ENCODE measurements around the gene UBE2U.
"Not testable (repeated sequence)": the region's sequence is repeated elsewhere in the genome, so short reads cannot be mapped to it uniquely, and the experiment has no call there.

Gene UBE2U

DNA sequence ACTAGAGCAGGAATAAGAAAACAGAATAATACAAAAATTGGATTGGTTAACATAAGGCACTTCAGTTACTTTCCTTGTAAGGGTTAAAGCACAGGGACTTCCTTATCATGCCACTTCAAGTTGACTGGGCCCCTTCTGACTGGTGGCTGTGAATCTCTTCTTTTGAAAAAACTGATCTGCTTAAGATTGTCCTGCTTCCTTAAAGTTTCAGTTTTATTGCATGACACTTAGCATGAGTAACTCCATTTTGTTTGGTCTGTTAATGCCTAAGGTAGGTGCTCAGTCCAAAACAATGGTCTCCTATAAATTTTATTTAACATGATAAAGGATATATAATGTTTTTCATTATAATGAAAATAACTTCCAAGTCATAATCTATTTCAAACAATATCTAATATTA, 37.6 kb downstream of the UBE2U start:
- DNase-seq = no peak

DNA sequence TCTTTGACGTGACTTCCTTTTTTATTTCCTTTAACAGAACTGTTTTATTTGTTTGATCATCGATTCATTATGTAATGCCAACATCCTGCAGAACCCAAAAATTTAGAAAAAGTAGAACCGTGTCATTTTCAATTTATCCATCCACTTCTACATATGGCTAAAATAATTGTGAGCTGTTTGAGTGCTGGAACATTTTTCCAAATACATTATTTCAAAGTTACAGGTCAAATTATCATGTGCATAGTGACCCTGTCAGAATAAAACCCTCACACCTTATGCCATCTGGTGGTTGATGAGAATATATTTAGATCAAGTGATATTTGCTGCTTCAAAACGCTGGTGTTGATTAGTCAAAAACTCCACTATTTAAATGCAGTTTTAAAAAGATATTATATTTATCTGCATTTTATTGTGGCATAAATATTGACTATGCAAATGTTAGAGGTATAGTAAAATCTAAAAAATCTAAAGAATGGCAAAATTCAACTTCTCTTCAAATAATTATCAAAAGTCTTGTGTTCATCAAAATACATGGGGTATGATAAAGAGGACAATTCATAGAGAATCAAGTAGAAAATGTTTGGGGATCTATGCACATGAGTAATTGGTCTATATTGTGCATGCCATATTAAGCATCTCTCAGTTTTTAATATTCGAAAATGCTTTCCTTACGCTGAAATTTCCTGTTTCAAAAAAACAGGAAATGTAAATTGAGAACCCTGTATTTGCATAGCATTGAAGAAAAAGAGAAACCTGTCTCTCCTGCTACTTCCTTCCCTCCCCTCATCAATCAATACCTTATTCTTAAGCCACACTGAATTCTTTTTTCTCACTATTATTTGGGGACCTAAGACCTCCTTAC, 39.7 kb downstream of the UBE2U start:
- DNase-seq = no peak

DNA sequence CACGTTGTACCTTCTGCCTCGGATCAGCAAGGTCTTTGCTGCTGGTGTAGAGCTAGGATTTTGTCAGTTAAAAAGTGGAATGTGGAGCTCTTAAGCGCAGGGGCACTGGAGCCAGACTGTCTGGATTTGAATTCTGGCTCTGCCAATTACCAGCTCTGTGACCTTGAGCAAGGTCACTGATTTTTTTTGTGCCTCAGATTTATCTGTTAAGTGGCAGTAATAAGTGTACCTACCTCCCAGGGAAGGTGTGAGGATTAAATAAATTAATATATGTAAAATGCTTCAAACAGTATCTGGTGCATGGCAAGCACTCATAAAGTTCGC, 40.3 kb downstream of the UBE2U start:
- DNase-seq = no peak

DNA sequence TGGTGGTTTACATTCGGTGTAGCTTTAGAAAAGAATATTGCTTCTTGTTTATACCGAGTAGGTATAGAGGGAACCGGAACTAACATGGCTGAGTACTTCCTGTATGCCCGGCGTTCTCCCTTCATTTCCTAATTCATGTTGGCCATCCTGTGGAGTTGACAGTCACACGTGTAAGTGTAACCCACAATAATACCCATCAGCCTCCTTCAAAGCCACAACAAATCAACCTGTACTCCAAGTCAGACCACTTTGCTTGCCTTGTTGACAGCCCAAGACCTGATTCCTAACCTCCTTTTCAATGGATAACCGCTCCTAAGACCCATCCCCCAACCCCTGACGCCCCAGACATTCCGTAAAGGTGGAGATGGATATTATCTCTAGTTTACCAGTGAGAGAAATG, 42.1 kb downstream of the UBE2U start:
- DNase-seq = no peak

DNA sequence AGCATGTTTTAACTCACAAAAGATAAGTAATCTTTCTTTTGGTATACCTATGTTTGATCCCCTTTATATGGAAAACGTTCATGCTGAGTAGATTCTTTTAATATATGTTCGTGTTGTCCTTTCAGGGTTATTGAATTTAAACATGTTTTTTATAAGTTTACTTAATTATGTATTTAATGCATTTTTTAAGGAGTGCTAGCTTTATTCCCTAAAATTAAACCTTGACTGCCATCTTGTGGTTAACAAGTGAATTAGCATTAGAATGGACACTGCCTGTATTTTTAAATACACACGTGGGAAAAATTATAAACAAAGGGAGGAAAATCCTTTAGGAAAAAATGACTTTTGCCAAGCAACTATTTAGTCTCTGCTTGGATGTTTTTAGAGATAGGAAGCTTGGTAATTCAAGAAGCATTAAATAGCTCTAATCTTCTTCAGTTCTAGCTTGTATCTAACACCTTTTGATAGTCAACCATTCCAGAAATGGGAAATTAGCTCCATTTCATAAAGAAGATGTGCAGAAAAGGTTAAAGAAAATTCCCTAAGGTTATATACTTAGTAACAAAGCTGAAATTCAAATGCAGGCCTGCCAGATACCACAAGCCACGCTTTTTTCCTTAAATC, 43.0 kb downstream of the UBE2U start:
- DNase-seq = peak; percentile 10

DNA sequence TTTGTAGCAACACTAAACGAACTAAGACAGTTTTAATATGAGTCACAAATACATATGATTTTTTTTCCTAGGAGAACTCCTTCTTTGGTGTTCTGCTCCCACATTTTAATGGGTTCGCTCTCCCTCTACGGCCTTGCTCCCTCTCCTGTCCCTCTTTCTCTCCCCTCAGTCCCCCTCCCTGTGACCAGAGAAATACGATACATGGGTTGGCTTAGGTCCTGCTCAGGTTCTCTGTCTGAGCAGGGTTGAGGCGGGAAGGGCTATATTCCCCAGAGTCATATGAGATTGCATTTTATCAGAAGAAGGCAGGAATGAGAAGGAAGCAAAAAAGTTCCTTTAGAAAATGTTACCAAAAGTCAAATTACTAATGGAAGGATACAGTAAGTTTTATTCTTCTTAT, 44.6 kb downstream of the UBE2U start:
- DNase-seq = no peak

DNA sequence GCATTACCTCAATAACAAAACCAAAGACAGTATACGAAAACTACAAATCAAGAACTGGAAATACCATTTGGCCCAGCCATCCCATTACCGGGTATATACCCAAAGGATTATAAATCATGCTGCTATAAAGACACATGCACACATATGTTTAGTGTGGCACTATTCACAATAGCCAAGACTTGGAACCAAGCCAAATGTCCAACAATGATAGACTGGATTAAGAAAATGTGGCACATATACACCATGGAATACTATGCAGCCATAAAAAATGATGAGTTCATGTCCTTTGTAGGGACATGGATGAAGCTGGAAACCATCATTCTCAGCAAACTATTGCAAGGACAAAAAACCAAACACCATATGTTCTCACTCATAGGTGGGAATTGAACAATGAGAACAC, 47.0 kb downstream of the UBE2U start:
- DNase-seq = not testable (repeated sequence)

DNA sequence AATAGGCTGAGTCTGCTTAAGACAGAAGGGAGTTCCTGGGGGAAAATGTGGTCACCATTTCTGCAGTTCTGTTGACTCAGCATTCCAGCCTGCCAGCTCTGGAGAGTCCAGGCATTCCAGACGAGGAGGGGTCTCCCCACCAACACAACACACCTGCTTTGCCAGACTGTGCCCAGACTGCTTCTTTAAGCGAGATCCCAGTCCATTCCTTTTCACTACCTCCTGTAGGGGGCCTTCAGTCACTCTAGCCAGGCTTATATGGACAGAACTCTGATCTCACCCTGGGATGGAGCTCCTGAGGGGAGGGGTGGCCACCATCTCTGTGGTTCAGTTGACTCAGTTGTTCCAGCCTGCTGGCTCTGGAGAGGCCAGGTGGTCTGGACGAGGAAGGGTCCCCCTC, 48.5 kb downstream of the UBE2U start:
- no peak for DNase-seq

DNA sequence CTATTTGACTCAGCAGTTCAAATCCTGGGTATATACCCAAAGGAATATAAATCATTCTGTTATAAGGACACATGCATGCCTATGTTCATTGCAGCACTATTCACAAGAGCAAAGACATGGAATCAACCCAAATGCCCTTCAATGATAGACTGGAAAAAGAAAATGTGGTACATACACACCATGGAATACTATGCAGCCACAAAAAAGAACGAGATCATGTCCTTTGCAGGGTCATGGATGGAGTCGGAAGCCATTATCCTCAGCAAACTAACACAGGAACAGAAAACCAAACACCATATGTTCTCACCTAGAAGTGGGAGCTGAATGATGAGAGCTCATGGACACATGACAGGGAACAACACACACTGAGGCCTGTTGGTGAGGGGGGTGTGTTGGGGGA, 53.8 kb downstream of the UBE2U start:
- not testable (repeated sequence) for DNase-seq

DNA sequence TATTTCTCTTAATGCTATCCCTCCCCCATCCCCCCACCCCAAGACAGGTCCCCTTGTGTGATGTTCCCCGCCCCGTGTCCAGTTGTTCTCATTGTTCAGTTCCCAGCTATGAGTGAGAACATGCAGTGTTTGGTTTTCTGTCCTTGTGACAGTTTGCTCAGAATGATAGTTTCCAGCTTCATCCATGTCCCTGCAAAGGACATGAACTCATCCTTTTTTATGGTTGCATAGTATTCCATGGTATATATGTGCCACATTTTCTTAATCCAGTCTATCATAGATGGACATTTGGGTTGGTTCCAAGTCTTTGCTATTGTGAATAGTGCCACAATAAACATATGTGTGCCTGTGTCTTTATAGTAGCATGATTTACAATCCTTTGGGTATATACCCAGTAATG, 55.0 kb downstream of the UBE2U start:
- DNase-seq = not testable (repeated sequence)

DNA sequence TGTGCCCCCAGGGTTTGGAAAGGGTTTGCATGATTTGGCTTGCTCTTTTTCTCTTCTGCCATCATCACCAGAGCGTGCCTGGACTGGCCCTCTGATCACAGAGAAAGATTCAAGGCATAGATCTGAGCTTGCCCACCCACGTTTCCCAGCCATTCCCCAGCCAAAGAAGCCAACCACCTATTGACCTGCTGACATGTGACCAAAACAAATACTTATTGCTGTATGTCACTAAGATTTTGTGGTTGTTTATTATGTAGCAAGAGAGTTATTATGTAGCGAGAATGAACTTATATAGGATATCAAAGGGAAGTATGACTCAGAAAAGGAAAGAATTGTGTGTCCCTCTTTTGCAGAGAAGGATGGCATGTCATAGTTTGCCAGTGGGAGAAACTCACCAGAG, 59.9 kb downstream of the UBE2U start:
- DNase-seq = no peak

DNA sequence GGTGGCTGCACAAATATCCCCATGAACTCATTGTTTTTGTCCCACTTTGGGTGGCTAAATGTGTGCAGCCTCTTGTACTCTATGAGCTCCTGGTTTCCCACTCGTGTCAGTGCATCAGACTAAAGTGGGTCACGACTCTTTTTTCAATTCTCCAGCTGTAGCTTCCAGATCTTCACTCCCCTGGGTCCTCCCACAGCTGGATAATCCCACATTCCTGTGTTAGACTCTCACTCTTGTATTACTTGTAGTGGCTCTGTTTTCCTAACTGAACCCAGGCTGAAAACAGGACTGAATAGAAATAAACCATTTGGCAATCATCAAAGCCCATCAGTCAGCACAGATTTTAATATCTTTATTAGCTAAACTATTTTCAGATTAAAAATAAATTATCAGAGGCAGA, 60.4 kb downstream of the UBE2U start:
- no peak for DNase-seq

DNA sequence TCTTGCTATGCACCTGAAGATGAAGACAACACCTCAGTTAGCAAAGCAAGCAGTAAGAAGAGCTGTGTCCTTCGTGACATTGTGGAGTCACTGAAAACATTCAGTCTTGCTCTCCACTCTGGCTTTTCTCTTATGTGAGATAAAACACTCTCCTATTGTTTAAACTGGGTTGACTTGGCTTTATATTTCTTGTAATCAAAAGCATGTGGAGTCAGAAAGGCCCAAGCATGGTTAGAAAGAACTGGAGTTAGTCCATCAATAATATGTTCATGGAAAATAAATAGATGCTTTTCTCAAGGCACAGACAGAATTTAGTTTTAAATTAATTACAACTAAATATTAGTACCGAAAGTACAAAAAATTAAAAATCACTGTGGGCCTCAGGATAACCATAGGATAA, 61.7 kb downstream of the UBE2U start:
- DNase-seq = no peak

DNA sequence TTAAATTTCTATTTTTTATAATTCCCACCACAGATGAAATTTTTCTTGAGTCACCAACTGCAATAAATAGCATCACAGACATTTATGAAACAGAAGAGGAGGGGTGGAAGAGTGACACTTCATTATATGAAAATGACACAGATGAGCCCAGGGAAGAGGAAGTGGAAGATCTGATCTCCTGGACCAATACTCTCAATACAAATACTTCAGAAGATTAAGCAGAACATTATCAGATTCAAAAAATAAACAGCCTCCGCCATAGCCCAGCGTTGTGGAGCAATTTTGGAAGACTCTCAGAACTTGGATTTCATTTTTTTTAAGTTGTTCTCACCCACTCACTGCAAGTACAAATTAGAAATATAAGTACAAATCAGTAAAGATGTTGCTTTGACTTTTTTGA, 63.6 kb downstream of the UBE2U start:
- DNase-seq = no peak

DNA sequence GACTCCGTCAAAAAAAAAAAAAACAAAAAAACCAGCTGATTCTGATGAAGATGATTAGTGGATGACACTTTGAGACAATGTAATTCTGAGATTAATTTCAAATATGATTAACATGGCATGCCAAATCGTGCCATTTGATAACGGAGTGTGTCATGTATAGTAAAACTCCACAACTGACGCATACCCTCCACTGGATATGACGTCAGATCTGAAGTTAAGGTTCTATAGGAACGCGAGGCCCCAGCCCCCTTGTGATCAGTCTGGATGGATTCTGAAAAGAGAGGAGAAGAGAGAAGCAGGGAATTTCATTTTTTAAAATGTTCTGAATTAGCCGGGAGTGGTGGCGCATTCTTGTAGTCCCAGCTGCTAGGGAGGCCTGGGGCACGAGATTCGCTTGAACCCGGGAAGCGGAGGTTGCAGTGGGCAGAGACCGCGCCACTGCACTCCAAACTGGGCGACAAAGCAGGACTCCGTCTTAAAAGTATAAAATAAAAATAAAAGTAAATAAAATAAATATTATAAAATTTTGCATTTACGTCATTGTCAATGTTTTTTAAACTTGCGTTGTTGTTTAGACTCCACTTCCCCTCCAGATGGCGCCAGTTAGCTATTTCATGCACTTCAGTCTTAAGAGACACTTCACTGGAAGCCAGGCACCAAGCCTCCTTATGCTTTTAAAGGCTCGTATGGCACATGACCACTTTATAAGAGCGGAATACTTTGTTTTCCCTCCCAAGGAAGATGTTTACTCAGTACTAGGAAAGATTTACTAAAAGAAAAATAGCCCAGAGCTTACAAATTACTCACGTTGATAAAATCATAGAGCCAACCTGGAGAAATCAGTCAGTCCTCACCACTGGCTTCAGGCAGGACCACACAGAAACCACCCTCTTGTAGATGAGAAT, 65.5 kb downstream of the UBE2U start:
- peak; percentile 65 for DNase-seq

DNA sequence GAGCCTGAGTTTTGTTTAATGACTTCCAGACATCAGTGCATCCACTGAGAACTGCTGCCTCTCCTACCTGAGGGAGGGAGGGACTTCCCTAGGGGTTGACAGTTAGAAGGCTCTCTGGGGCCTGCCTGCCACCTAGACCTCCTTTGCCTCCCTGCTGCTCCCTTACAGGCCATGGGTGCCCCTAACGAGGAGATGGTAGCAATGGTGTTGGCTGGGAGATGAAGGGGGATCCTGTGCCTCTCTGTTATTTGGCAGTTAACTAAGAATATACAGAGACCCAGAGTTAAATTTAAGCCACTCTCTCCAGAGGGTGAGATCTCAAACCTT, 66.1 kb downstream of the UBE2U start:
- DNase-seq = no peak

DNA sequence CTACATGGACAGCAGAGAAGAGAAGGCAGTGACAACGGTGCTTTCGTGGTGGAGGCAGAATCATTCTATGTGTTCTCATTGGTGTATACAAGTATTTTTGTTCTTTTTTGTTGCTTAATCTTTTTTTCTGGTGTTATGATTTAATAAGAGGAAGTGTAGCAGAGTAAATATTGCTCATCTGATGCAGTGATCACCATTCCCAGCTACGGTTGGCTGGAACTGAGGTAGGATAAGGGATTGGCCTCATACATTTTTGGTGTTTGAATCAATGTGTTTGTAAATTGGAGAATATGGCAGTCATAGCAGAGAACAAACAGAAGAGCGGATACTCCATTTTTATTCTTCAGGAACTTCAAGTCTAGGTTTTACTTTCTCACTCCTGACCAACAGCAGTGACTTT, 76.6 kb downstream of the UBE2U start:
- no peak for DNase-seq

DNA sequence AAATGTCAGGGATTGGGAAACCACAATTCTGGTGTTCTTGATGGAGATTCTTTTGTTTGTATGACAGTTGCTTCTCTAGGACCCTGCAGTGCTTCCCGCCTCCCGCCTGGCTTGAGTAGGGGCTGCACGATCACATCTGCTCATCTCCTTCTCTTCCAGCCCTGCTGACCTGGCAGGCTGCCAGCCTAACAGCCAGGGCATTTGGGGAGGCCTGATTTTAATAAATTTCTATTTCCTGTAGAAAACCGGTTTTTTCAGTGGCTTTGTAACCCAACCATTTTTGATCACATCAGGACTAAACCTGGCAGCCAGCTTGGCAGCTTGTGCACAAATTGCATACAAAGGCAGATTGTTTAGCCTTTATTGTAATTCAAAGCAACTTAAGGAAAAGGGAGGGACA, 78.9 kb downstream of the UBE2U start:
- no peak for DNase-seq

DNA sequence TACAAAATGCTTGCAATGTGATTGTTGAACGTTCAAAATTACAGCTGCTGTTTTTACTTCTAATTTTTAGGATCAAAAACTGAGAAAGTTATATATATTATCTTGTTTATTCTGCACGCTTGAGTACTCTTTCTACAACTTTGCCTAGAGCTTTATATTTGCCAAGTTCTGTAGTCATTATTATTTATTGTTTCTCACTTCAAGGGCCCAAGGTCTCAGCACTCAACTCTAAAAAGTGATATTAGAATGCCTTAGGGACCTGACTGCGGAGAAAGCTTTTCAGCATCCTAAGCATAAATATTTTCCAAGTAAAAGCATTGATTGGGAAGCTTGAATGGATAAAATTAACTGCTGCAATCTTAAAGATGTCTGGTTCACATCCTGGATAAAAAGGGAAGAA, 83.6 kb downstream of the UBE2U start:
- DNase-seq = no peak

DNA sequence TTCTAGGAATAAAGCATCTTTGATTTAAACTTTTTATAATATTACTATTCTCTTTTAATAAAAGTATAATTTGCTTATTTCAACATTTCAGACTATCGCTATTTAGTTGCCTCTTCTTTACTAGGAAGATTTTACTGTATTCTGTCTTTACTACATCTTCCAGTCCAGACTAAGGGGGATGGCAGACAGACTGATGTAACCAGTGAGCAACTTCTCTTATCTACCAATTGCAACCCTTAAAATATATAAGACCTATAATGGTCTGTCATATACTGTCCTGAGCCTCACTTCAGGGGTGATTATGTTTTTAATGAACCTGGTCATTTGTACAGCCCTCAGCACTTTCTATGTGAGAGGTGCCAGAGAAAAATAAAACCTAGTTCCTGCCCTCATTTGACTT, 87.0 kb downstream of the UBE2U start:
- DNase-seq = no peak

DNA sequence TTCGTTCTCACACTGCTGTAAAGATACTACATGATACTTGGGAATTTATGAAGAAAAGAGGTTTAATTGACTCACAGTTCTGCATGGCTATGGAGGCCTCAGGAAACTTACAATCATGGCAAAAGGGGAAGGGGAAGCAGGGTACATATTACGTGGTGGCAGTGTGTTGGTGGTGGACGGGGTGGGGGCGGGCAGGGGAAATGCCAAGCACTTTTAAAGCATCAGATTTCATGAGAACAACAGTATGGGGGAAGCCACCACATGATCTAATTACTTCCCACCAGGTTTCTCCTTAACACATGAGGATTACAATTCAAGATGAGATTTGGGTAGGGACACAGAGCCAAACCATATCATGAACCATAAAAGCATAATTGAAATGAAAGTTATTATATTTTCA, 88.5 kb downstream of the UBE2U start:
- no peak for DNase-seq

DNA sequence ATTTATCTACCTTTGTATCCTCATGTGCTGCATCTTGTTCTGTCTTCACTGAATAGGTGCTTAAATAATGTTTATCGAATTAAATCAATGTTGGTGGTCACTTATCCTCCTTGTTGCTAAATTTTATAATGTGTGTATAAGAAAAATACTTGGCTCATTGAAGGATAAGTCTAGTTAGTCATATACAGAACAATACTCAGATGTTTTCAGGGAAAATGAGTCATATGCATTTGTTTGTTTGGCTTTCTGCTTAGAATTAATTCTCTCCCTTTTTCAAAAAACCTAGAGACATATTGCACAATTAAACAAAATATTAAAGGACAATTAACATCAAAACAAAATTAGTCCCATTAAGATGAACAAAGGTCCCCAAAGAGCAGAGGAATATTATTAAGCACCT, 89.0 kb downstream of the UBE2U start:
- no peak for DNase-seq

DNA sequence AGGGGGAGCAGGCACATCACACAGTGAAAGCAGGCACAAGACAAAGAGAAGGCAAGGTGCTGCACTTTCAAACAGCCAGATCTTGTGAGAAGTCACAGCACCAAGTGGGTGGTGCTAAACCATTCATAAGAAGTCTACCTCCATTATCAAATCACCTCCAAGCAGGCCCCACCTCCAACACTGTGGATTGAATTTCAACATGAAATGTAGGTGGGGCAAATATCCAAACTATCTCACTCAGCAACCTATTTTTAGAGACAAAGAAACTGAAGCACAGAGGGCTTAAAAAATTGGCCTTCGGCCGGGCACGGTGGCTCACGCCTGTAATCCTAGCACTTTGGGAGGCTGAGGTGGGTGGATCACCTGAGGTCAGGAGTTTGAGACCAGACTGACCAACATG, 90.4 kb downstream of the UBE2U start:
- no peak for DNase-seq

DNA sequence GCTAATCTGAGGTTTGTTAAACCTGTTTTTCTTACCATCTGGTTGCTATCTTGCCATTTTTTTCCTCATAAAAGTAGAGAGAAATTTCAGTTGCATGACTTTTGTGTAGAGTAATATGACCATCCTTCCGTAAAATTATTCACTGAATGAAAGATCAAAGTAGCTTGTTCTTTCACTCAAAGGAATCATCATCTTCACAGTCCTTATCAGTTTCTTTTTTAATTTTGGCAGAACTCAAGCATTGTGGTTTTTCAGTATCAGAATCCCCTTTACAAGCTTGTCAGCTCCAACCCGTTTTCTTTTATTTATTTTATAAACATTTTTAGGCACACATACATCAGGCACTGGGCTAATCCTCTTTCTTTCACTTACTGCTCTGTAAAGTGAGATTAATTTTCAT, 91.7 kb downstream of the UBE2U start:
- no peak for DNase-seq
